GM19468 (cell line): Measurements from ENCODE around the gene EFCAB10.
"Not testable (repeated sequence)": the region's sequence is repeated elsewhere in the genome, so short reads cannot be mapped to it uniquely, and the experiment has no call there.

ENCODE experiments used
- ATAC-seq: cut with Tn5 transposase; IDR thresholded peaks from one replicate; pipeline ENCODE4 v1.9.1; 2021; ENCODE audit warnings: mild to moderate bottlenecking, moderate library complexity, moderate number of reproducible peaks; ENCODE audit not compliant: unreplicated experiment; ENCODE audit errors: extremely low read depth

The EFCAB10 gene

DNA sequence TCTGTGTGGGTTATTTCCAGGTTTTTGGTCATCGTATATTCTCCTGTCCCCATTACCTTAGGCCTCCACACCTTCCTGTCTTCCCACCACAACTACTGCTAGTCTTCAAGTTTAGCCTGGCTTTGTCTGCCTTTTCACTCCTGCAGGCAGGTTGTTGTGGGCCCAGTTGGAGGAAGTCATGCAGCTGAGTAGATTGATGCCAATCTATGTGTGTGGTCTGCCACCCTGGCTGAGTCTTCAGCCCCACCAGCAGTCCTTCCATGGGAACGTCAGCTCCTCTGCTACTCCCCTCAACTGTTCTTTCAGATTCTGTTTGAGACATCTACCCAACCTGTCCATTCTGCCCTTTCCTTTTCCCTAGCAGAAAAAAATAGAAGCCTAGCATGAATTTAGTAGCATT is 43.0 kb downstream of the EFCAB10 start:
- ATAC-seq, result no peak

GRCh38 chr7:105532709-105533460 is 48.4 kb downstream of the EFCAB10 start:
- no peak for ATAC-seq

DNA sequence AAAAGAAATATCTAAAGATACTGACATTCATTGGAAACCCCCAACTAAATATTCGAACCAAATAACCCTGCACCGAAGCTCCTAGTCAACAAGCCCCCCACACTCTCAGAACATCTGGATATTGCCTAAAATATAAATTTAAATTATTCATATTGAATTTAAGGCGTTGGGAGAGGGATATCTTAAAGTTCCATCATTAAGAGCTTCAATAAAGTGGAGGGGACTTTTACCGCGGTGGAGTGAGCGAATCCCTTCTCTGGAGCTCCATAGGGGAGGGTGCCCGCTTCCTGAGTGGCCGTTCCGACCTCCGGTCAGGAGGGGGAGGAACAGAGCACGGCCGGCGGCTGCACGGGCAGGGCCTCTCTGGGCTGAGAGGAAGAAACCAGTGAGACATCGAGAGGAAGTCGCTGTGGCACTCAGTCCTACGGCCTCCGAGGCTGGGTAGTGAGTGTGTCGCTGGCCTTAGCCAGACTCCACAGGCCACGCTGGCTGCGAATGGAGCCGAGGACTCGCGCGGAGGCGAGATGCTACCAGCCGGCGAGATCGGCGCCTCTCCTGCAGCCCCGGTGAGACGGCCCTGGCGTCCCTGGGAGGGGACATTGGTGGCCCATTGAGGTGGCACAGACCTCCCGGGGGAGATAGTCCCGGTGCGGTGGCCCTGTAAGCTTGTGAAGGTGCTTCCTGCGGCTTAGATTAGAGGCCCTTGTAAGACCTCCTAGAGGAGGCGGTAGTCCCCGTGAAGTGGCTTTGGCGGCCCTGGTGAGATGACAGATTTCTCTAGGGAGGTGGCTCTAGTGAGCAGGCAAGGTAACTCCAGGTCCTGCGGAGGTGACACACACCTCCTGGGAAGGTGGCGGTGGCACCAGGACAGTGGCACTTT is 49.3 kb downstream of the EFCAB10 start, which contains the start of gene RINT1:
RINT1 (plus strand) TSS at position 410 of the 880 bp plus-strand sequence; CDS start at position 525, 115 bp downstream.
- peak; percentile 94 for ATAC-seq

GRCh38 chr7:105530546-105530945 is 50.7 kb downstream of the EFCAB10 start:
- ATAC-seq, result no peak

DNA sequence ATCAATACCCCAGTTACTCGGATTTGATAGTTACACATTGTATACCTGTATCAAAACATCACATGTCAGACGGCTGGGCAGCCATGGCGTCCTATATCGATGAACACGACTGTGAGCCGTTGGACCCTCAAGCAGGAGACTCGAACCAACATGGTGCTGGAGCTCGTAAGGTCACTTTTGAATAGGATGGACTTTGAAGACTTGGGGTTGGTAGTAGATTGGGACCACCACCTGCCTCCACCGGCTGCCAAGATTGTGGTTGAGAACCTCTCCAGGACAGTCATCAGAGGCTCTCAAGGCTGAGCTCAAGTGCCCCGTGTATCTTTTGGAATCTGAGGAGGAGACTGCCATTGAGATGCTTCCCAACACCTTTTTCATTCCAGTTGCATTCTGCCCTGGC is 51.2 kb downstream of the EFCAB10 start:
- no peak for ATAC-seq

- not testable (repeated sequence) for ATAC-seq
Measured at GRCh38 chr7:105527737-105528136, 53.6 kb downstream of the EFCAB10 start.

- ATAC-seq, result no peak
Measured at GRCh38 chr7:105524840-105525239, 56.5 kb downstream of the EFCAB10 start.

DNA sequence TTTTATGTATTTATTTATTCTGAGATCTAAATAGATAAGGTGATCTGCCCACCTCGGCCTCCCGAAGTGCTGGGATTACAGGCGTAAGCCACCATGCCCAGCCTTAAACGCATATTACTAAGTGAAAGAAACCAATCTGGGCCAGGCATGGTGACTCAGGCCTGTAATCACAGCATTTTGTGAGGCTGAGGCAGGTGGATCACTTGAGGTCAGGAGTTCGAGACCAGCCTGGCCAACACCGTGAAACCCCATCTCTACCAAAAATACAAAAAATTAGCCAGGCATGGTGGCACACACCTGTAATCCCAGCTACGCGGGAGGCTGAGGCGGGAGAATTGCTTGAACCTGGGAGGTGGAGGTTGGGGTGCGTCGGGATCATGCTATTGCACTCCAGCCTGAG is 56.9 kb downstream of the EFCAB10 start:
- ATAC-seq, result not testable (repeated sequence)

DNA sequence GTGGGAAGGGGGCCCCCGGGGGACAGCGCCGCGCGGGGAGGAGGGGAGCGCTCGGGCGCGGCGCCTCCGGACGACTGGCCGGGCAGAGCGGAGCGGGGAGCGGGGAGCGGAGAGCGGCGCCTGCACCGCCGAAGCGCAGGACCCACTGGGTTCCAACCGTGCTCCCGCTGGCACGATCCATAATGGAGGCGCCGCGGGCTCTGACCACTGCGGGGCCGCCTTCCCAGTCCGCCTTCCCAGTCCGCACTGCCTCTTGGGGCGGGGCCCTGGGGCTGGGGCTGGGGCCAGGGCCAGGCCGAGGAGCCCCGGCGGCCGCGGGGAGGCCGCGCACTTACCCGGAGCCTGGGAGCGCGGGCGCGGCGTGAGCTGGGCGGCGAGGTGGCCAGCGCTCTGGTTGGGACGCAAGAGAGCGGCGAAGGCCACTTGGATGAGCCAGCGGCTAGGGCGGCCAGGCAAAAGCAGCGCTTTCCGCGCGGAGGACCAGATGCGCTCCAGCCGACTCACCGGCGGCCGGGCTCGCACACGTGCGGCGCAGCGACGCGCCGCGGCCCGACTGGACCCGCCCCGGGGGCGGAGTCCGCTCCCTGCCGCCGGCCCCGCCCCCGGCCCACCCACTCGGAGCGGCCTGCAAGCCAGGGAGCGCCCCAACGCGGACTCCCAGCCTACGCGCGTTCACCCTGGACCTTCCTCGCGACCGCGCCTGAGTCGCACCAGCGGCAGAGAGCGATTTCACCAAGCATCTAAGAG is 59.4 kb downstream of the EFCAB10 start, which contains the start of gene PUS7:
PUS7 (minus strand) TSS at position 555 of the 747 bp plus-strand sequence. CDS start 13,759 bp downstream, outside the sequence.
- peak; percentile 81 for ATAC-seq

DNA sequence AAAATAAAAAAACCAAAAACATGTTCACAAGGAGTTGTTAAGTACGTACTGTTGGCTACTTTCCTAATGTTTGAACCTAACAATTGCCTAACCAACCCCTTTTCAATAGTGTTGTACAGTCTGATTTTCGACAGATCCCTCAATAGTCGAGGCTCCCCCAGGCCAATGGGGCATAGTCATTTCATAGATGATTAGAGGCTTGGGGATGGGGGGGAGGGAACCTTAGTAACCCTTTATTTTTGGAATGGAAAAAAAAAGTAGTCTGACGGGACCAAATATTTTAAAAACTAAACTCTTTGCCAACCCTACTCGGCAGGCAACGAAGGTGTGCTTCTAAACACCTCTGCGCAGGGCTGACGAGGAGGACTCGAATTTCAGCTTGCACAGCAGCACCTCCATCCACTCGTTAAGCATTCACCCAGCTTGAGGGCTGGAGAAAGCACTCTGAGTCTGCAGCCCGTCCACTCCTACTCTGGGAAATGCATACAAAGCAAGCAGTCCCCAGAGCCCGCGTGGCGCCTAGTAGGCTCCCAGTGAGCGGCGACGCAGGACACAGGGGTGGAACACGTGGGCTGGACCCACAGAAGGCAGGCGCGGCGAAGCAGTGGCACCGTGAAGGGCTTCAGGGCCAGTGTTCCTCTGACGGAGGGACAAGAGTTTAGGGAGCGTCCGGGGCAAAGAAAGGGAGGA is 60.1 kb downstream of the EFCAB10 start:
- no peak for ATAC-seq

GRCh38 chr7:105520620-105521019 is 60.7 kb downstream of the EFCAB10 start:
- not testable (repeated sequence) for ATAC-seq

- no peak for ATAC-seq
Measured at GRCh38 chr7:105519353-105519752, 61.9 kb downstream of the EFCAB10 start.

DNA sequence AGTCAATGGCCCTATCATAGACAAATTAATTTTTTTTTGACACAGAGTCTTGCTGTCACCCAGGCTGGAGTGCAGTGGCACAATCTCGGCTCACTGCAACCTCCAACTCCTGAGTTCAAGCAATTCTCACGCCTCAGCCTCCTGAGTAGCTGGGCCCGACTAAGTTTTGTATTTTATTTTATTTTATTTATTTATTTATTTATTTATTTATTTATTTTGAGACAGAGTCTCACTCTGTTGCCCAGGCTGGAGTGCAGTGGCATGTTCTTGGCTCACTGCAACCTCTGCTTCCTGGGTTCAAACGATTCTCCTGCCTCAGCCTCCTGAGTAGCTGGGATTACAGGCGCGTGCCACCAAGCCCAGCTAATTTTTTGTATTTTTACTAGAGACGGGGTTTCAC is 65.7 kb downstream of the EFCAB10 start:
- not testable (repeated sequence) for ATAC-seq
